GM19035 (cell line): ENCODE data around the gene AGTR1.
"Not testable (repeated sequence)": the region's sequence is repeated elsewhere in the genome, so short reads cannot be mapped to it uniquely, and the experiment has no call there.

ENCODE experiments used
- ATAC-seq: cut with Tn5 transposase; IDR thresholded peaks from one replicate; pipeline ENCODE4 v1.9.1; 2021; ENCODE audit not compliant: unreplicated experiment

The AGTR1 gene

GRCh38 chr3:148717885-148718561, 20.3 kb downstream of the AGTR1 start:
- no peak for ATAC-seq

- ATAC-seq = no peak
Measured at GRCh38 chr3:148718982-148719862, 21.5 kb downstream of the AGTR1 start.

- ATAC-seq = no peak
Measured at GRCh38 chr3:148720873-148721272, 23.2 kb downstream of the AGTR1 start.

GRCh38 chr3:148723631-148724030, 25.9 kb downstream of the AGTR1 start:
- ATAC-seq = no peak

GRCh38 chr3:148727231-148727630, 29.5 kb downstream of the AGTR1 start:
- ATAC-seq = no peak

- no peak for ATAC-seq
Measured at GRCh38 chr3:148728753-148729152, 31.1 kb downstream of the AGTR1 start.

- ATAC-seq = no peak
Measured at GRCh38 chr3:148729476-148730055, 31.9 kb downstream of the AGTR1 start.

- no peak for ATAC-seq
Measured at GRCh38 chr3:148730676-148731075, 33.0 kb downstream of the AGTR1 start.

- ATAC-seq = no peak
Measured at GRCh38 chr3:148735597-148735996, 37.9 kb downstream of the AGTR1 start.

- ATAC-seq = no peak
Measured at GRCh38 chr3:148736086-148736485, 38.4 kb downstream of the AGTR1 start.

GRCh38 chr3:148737104-148737530, 39.4 kb downstream of the AGTR1 start:
- ATAC-seq = no peak

- ATAC-seq = no peak
Measured at GRCh38 chr3:148739720-148740119, 42.0 kb downstream of the AGTR1 start.

- ATAC-seq = no peak
Measured at GRCh38 chr3:148740291-148740690, 42.6 kb downstream of the AGTR1 start.

GRCh38 chr3:148741219-148741618, 43.5 kb downstream of the AGTR1 start:
- no peak for ATAC-seq

- no peak for ATAC-seq
Measured at GRCh38 chr3:148742118-148742517, 44.4 kb downstream of the AGTR1 start.

- no peak for ATAC-seq
Measured at GRCh38 chr3:148746053-148746452, 48.4 kb downstream of the AGTR1 start.

GRCh38 chr3:148748283-148748682, 50.6 kb downstream of the AGTR1 start:
- ATAC-seq = no peak

GRCh38 chr3:148750296-148750695, 52.6 kb downstream of the AGTR1 start:
- no peak for ATAC-seq

GRCh38 chr3:148751461-148751860, 53.8 kb downstream of the AGTR1 start:
- no peak for ATAC-seq

GRCh38 chr3:148753385-148753784, 55.7 kb downstream of the AGTR1 start:
- ATAC-seq = not testable (repeated sequence)

GRCh38 chr3:148755570-148755969, 57.9 kb downstream of the AGTR1 start:
- ATAC-seq = no peak

GRCh38 chr3:148756311-148756710, 58.6 kb downstream of the AGTR1 start:
- no peak for ATAC-seq
